ENCODE data around the gene CCT6B.

The CCT6B gene

GRCh38 chr17:34997355-34997862, 36.1 kb upstream of the CCT6B start:
- Histone ChIP-seq H3K79me2 (ENCODE audit: insufficient read depth, low read length) (no peaks in the 10 kb centered on the region), H3K9me3 (ENCODE audit: insufficient read depth, low read depth, low read length) (no peaks in the 10 kb centered on the region), H3K9ac (ENCODE audit: low read depth, low read length, poor library complexity, severe bottlenecking) (no peak overlapping the region), H3K9me2 (replicated peaks; ENCODE audit: low read depth, low read length) (no peaks in the 10 kb centered on the region), H3K4me1 (ENCODE audit: insufficient read depth, low read length, poor library complexity, severe bottlenecking) (peaks cover 6% of the 10 kb centered on the region), H4K20me1 (ENCODE audit: insufficient read depth, low read length, poor library complexity, severe bottlenecking) (no peaks in the 10 kb centered on the region), H3K36me3 (ENCODE audit: insufficient read depth, low read length) (peaks cover 91% of the 10 kb centered on the region; the same call in 1 of the 2 replicates), H2AFZ (ENCODE audit: low read length) (no peak overlapping the region), H3K27me3 (ENCODE audit: insufficient read depth, low read length, poor library complexity, severe bottlenecking) (no peaks in the 10 kb centered on the region), H3K4me2 (ENCODE audit: low read depth, low read length, poor library complexity, severe bottlenecking) (no peak overlapping the region), H3K4me3 (ENCODE audit: low read length, poor library complexity, severe bottlenecking) (no peak overlapping the region), H3F3A (ENCODE audit: low read depth) (no peaks in the 10 kb centered on the region)
- TF ChIP-seq CTCF (conservative IDR thresholded peaks at IDR 0.05; ENCODE audit: low read length), result no peak
- no peak for TF ChIP-seq EZH2phosphoT487 (IDR thresholded peaks at IDR 0.05; ENCODE audit: borderline replicate concordance)

- TF ChIP-seq CTCF (conservative IDR thresholded peaks at IDR 0.05; ENCODE audit: low read length), result no peak
- no peak overlapping the region for H3K4me3 ChIP-seq (ENCODE audit: low read length, poor library complexity, severe bottlenecking)
- H3K36me3 ChIP-seq (ENCODE audit: insufficient read depth, low read length), result peaks cover 91% of the 10 kb centered on the region; the same call in 1 of the 2 replicates
- H2AFZ ChIP-seq (ENCODE audit: low read length), result no peak overlapping the region
- H3K9me2 ChIP-seq (replicated peaks; ENCODE audit: low read depth, low read length), result no peaks in the 10 kb centered on the region
- peaks cover 6% of the 10 kb centered on the region for H3K4me1 ChIP-seq (ENCODE audit: insufficient read depth, low read length, poor library complexity, severe bottlenecking)
- no peaks in the 10 kb centered on the region for H3K9me3 ChIP-seq (ENCODE audit: insufficient read depth, low read depth, low read length)
- H4K20me1 ChIP-seq (ENCODE audit: insufficient read depth, low read length, poor library complexity, severe bottlenecking), result no peaks in the 10 kb centered on the region
- H3K4me2 ChIP-seq (ENCODE audit: low read depth, low read length, poor library complexity, severe bottlenecking), result no peak overlapping the region
- H3K9ac ChIP-seq (ENCODE audit: low read depth, low read length, poor library complexity, severe bottlenecking), result no peak overlapping the region
- H3F3A ChIP-seq (ENCODE audit: low read depth), result no peaks in the 10 kb centered on the region
- H3K79me2 ChIP-seq (ENCODE audit: insufficient read depth, low read length), result no peaks in the 10 kb centered on the region
- H3K27me3 ChIP-seq (ENCODE audit: insufficient read depth, low read length, poor library complexity, severe bottlenecking), result no peaks in the 10 kb centered on the region
Observed at GRCh38 chr17:34996422-34997285, 35.4 kb upstream of the CCT6B start.

GRCh38 chr17:34993031-34993430, 31.8 kb upstream of the CCT6B start:
- H2AFZ ChIP-seq (ENCODE audit: low read length), result no peak overlapping the region
- no peak overlapping the region for H3K4me3 ChIP-seq (ENCODE audit: low read length, poor library complexity, severe bottlenecking)
- H3K79me2 ChIP-seq (ENCODE audit: insufficient read depth, low read length), result no peaks in the 10 kb centered on the region
- TF ChIP-seq EZH2phosphoT487 (IDR thresholded peaks at IDR 0.05; ENCODE audit: borderline replicate concordance), result no peak
- TF ChIP-seq CTCF (conservative IDR thresholded peaks at IDR 0.05; ENCODE audit: low read length), result no peak
- H3F3A ChIP-seq (ENCODE audit: low read depth), result no peaks in the 10 kb centered on the region
- no peaks in the 10 kb centered on the region for H4K20me1 ChIP-seq (ENCODE audit: insufficient read depth, low read length, poor library complexity, severe bottlenecking)
- H3K27me3 ChIP-seq (ENCODE audit: insufficient read depth, low read length, poor library complexity, severe bottlenecking), result no peaks in the 10 kb centered on the region
- H3K36me3 ChIP-seq (ENCODE audit: insufficient read depth, low read length), result peaks cover 88% of the 10 kb centered on the region
- no peak overlapping the region for H3K4me2 ChIP-seq (ENCODE audit: low read depth, low read length, poor library complexity, severe bottlenecking)
- peaks cover 19% of the 10 kb centered on the region for H3K4me1 ChIP-seq (ENCODE audit: insufficient read depth, low read length, poor library complexity, severe bottlenecking)
- H3K9me2 ChIP-seq (replicated peaks; ENCODE audit: low read depth, low read length), result no peaks in the 10 kb centered on the region
- H3K9ac ChIP-seq (ENCODE audit: low read depth, low read length, poor library complexity, severe bottlenecking), result no peak overlapping the region
- no peaks in the 10 kb centered on the region for H3K9me3 ChIP-seq (ENCODE audit: insufficient read depth, low read depth, low read length)
